IPS DF 4.7 (cell line): ENCODE measurements around the gene ZSCAN26.
A peak's percentile ranks its signal among the peaks of the same experiment; 100 is the strongest.

Source experiments
- DNase-seq: peaks from one replicate; pipeline ENCODE4 v3.0.0-alpha.2; 2013; ENCODE audit warnings: low spot score; ENCODE audit errors: extremely low read depth

The ZSCAN26 gene

DNA sequence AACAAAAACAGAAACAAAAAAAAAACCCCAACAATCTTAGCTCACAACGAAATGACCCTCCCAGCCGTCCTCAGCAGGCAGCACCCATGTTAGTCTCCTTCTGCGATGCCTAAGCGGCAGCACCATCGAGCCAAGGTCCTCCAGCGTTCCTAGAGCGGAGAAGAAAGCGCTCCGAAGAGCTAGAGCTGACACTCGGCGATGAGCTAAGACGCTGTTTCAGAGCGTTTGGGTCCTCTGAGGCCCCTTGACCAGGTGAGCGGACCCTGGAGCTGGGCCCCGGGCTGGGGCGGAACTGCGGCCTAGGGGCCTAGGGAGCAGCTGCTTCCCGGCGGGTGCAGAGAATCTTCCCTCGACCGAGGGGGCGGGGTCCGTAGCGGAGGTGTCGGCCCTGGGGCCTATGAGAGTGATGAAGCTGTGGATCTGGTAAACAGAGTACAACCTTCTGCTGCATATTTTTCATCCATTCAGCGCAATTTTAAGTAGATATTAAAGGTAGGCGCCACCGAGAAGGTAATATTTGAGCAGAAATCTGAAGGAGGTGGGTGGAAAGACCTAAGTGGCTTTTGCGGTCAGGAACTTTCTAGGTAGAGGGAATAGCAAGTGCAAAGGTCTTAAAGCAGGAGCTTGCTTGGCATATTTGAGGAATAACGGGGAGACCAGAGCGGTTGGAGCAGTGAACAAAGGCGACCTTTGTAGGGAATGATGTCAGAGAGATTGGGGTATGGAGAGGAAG, at the start of gene ZSCAN26:
Gene ZSCAN26 (plus strand): TSS at position 182 of the 733 bp plus-strand sequence. CDS start 4,777 bp downstream, outside the sequence.
- peak; percentile 66 for DNase-seq

DNA sequence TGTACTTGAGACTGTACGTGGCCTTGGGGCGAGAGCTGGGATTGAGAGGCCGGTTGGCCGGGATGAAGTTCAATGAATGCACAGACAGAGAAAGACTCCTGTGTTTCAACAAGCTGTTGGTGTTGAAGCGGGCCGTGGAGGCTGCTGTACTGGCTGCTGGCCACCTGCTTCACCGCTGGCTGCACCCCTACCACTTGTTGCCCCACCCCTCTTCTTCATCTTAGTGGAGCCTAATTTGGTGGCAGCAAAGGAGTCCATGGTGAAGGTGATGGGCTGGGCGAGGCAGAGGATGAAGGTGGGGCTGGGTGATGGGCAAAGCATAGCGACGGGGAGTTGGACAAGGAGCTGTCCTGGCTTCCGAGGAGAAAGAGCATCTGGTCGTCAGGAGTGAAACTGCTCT, 49.1 kb upstream of the ZSCAN26 start:
- no peak for DNase-seq

DNA sequence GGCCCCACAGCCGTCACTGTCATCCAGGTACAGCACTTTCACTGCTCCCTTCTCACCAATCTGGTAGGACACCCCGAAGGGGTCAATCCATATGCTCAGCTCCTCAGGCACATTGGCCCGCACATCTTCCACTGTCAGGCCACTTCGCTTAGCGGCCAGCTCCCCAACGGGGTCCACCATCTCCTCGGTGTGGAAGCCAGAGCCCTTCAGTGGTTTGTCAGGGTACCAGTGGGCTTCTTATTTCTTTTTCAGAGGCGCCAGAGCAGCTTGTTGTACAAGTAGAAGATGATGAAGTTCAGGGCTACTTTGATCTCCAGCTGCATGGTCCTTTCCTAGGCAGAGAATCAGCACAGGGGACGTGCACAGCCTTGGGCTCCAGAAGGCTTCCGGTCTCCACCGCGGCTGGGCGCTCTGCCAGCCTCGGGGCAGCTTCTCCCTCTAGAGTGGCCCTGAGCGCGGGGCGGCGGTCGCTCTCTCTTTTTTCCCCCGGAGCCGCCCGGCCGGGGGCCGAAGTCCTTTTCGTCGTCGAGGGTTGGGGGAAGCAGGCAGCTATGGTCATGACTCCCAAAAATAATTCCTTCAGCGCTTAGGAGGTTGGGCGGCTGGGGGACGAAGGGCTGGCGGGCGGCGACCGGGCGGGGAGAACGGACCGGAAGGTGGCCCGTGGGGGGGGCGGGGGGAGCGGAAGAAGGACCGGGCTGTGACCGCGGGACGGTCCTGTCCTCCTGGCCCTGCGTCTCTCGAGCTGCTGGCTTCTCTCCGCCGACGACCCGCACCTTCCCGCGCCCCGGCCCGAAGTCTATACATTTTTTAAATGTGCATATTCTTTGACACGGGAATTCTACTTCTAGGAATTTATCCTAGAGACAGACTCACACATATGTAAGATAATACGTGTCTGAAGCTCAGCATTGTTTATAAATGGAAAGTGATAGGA, 48.4 kb upstream of the ZSCAN26 start:
- no peak for DNase-seq

DNA sequence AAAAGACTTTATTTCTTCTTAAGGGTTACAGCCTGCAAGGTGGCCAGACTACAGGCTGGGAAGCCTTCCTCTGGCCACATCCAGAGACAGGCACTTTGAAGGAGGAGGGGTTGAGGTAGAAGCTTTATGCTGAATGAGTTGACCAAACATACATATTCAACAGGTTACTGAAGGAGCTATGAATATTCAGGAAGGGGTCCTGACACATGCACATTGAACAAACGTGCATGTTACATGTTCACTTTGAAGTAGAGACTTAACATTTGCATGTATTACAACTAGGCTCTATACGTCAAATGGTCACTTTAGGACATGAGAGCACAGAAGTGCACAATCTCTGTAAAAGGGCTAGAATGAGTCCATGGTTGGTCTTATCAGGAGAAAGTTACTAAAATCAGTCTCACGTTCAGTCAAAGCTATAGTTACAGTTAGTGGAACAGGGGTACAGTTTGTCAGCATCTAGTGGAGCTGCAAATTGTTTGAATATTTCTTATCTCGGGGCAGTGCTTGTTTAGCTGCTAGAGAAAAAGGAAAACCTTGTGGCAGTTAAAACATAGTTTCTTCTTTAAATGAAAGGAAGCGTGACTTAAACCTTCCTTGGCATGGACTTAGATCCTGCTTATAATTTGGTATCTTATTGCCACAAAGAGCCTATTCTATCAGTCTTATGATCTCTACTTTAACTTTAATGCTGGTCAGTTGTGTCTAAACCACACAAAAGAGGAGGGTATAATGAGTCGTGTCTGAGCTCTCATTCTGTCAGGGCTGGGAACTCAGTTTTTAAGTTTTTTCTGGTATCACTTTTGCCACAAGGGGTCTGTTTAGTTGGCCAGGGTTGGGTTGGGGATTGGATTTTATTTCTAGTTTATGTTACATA, 46.4 kb upstream of the ZSCAN26 start:
- no peak for DNase-seq

DNA sequence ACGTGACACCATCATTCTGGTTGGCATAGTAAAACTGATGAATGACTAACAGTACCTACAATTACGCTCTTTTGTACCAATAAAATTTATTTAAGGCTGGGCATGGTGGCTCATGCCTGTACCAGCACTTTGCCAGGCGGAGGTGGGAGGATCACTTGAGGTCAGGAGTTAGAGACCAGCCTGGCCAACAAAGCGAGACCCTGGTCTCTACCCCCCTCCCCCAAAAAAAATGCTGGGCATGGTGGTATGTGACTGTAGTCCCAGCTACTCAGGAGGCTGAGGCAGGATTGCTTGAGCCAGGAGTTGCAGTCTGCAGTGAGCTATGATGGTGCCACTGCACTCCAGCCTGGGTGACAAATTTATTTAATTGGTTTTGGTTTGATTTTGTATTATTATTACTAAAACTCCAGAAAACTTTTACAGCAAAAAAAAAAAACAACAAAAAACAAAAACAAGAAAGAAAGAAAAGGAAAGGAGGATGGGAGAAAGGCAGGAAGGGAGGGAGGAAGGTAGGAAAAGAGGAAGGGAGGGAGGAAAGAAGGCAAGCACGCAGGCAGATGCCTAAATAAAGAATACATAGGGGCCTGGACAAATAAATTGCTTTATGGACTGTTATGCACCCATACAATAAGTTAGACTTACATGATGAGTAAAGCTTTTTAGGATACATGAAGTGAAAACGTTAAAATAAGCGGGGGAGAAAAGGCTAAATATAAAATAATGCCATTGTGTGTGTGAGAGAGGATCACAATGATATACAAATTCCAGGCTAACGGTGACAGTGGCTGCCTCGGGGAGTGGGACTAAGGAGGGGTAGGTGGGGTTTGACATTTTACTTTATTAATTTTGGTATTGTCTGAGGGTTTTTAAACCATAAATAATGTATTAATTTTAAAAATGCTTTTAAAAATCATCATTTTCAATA, 42.5 kb upstream of the ZSCAN26 start:
- DNase-seq, result no peak

DNA sequence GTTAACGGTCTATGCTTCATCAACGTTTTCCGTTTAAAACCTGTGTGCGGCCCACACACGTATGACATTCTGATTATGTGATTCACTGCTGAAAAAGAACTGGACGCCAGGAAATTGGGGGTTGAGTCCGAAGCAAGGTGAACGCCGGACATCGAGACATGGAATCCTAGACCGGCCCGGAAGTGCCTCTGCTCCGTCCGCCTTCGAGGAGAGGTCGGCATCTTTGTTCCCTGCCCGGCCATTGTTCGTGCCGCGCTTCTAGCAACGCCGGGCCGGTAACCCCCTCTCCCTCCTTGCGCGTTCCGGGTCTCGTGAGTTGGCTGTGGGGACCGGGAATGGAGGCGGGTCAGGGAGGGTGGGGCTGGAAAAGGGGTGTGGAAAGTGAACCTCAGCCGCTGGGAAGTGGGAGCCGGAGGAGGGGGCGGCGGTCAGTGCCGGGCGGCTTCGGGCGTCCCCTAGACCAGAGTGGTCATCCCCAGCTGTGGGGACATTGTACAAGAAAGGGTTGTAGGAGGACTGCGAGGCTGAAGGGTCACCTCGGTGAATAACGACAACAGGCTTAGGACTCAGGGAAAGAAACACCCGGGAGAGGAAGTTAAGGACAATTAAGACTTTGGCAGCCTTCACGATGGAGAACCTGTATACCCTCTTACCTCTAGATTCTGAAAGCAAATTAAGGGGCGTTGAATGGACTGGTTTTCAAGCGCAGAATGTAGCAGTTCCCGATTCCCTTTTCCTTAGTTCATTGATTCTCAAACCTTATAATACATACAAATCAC, 41.7 kb upstream of the ZSCAN26 start, which contains the start of gene ZSCAN9:
Gene ZSCAN9 (plus strand): TSS at position 220 of the 779 bp plus-strand sequence. CDS start 1,810 bp downstream, outside the sequence.
- no peak for DNase-seq

DNA sequence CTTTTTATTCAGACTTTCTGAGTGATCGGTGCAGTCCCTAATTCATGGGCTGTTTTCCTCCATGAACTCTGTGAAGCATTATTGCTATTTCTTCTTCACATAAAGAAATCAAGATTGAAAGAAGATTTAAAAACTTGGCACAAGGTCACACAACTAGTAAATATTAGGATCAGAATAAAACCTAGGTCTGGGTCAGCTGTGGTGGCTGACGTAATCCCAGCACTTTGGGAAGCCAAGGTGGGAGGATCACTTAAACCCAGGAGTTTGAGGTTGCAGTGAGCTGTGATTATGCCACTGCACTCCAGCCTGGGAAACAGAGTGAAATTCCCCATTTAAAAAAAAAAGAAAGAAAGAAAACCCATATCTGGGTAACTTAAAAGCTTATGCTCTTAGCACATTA, 40.5 kb upstream of the ZSCAN26 start:
- no peak for DNase-seq

DNA sequence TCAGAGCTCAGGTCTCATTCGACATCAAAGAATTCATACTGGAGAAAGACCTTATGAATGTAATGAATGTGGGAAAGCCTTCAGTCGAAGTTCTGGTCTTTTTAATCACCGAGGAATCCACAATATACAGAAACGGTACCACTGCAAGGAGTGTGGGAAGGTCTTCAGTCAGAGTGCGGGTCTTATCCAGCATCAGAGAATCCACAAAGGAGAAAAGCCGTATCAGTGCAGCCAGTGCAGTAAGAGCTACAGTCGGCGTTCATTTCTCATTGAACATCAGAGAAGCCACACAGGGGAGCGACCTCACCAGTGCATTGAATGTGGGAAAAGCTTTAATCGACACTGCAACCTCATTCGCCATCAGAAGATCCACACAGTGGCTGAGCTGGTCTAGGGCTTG, 34.2 kb upstream of the ZSCAN26 start:
- DNase-seq, result no peak

DNA sequence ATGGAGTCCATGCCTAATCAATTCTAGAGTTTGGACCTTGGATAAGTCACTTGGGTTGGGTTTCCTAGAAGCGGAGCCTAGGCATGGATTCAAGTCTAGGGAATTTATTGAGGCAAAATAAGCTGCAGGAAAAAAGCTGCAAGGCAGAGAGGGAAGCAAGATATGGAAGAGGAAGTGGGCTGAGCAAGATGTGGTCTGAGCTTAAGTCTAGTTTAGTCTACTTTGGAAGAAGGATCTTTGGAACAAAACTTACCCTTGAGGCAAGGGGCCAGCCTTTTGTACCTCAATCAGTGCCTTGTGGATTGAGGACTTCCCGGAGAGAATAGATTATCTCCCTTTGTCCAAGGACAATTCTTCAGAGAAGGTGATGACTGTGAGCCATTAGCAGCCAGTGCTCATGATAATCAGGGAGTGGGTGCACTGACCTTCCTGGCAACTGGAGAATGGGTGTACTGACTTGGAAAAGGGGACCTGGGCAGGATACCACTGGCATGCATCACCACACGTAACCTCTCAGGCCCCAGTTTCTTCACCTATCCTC, 31.0 kb upstream of the ZSCAN26 start:
- no peak for DNase-seq

DNA sequence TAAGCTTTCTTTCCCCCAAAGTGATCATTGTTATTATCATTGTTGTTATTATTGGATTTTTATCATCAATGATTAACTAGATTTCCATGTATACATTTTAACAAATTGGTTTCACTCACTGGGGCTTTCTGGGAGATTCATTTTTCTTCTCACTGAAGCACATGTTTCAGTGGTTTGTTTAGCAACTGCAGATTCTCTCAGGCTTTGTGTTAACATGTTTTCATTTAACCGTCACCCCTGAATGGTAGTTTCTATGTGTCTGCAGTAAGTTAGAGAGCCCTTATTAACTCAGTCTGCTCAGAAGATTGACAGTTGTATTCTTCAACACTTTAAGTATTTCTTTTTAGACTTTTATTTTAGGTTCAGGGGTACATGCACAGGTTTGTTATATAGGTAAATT, 27.3 kb upstream of the ZSCAN26 start:
- no peak for DNase-seq

DNA sequence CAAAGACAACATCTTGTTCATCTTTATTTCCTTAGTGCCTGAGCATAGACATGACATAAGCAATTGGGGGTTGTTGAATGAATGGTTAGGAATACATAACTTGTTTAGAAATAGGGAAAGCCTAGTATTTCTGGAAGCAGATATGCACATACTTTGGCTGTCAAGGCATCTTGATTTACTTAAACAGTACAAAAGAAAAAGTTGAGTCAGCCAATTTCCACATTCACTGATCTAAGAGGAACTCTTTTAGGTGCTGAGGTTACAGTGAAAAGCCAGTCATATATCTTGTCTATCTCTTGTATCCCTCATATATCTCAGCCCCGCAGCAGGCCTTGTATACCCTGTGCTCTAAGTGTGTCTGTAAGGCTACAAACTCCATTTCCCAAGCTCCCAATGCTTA, 26.5 kb upstream of the ZSCAN26 start:
- DNase-seq, result no peak

DNA sequence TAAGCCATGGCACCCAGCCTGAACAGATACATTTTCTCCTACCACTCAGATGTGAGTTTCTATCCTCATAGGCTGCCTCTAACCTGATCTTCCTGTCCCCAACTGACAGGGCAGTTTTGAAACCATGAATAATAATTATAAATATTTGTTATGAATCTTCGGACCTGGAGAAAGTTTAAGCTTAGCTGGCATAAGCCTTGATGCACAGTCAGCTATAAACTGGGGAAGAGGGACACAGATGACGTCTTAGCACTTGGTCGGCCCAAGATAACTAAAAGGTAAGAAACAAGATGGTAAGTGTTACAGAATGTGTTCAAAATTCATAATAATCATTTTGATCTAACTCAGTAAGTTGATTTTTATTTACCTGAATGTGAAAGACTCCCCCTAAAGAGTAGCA, 23.0 kb upstream of the ZSCAN26 start:
- no peak for DNase-seq

DNA sequence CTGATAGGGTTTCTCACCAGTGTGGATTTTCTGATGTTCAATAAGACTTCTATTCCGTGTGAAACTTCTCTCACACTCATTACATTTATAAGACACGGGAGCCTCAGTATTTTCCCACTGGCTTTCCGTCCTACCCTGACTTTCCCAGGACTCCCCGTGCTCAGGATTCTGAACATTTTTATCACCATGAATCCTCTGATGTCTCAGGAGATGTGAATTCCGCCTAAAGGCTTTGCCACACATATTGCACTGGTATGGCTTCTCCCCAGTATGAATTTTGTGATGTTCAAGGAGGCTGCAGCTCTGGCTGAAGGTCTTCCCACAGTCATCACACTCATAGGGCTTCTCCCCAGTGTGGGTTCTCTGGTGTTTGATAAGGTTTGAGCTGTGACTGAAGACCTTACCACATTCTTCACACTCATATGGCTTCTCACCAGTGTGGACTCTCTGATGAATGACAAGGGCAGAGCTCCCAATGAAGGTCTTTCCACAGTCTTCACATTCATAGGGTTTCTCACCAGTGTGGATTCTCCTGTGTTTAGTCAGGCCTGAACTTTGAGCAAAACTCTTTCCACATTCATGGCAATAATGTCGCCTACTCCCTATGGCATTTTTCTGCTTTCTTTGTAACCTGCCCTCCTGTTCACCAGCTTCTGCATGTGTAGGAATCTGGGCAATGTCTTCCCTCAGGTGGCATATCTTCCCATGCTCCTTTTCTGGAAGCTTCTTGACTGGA, 21.6 kb upstream of the ZSCAN26 start:
- no peak for DNase-seq

DNA sequence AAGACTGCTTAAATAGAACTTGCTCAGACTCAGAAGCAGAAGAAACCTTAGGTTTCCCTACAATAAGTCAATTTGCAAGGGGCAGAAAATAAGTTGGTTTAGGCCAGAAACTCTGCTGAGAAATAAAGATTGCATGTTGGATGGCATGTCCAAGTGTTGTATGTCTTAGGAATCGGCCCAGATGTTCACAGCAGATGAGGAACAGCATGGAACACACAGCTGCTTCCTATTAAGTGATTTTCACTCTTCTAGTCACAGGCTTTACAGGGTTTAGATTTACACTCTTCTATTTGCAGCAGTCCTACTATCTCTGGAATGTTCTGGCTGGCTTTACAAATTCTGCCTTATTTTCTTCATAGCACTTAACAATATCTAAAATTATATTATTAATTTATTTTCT, 18.0 kb upstream of the ZSCAN26 start:
- no peak for DNase-seq

DNA sequence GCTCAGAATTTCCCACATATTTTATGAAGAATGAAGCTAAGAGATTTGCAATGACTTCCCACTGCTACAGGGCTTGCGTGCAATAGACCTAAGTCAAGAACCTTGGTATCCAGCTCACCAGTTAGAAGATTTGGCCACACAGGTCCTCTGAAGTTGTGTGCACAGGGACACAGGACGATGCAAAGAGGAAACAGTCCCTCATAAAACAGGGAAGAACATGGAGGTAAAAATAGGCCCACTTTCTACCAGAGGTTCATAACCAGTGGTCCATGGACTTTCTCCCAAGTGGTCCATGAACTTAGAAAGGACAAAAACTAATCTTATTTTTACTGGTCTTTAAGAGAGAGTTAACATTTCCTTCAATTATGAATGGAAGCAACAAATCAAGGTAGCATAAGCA, 16.2 kb upstream of the ZSCAN26 start:
- no peak for DNase-seq

DNA sequence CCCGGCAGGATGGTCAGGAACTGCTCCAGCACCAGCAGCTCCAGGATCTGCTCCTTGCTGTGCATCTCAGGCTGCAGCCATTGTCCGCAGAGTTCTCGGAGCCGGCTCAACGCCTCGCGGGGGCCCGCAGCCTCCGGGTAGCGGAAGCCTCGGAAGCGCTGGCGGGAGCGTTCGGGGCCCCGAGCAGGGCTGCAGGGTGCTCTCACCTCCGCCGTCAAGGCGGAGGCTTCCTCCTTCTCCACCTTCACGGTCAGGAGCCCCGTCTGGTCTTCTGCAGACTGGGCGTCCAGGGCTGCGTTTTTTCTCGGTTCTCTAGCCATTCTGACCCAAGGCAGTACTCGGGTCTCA, 15.3 kb upstream of the ZSCAN26 start:
- DNase-seq, result no peak

DNA sequence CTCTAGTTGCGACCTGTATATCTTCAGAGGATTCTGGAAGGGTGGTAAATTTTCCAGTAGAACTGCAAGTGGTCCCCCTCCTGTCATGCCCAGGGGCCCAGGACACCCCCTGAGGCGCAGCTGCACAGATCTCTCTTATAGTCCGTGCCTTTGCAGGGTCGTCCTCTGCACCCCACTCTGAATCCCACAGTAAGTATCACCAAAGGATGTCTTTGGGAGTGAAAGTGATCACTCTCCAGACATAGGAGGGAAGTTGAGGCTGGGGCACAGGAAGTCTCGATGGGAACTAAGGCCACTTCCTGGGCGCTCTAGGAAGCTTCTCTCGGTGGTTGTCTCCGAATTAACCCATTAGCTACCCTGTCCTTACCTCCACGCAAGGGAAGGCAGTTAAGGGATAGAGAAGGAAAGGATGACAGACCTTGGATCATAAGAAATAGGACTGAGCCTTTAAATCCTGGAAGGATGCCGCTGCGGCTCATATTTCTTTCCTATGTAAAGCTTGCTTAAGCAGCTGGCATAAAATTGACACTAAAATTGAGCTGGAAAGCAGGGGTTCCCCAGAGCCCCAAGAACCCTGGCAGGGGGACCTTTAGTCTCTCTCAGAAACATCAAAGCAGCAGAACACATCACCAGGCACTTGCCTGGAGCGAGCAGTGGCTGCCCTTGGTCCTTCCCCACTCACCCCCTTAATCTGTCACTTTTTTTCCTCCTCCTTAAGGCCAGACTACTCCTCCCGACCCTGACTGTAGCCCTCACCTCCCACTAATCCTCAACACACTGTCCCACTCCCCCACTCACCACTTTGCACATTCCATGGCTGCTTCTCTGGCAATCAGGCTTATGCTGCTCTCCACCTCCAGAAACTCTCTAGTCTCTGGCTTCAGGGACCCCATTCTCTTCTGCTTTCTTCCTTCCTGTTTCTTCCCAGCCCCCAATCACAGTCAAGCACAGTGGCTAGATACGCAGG, 14.7 kb upstream of the ZSCAN26 start, which contains the start of gene ZKSCAN4:
Gene ZKSCAN4 (minus strand): TSS at position 261 of the 967 bp plus-strand sequence. CDS start 289 bp downstream, outside the sequence.
- peak; percentile 87 for DNase-seq
